ENCODE measurements around the gene PRLHR. TPM values are rescaled to one million over a fixed set of nuclear protein-coding genes. Genes with fewer than 3 reads are reported as not detected.

PRLHR gene
- polyA plus RNA-seq, 2 donors, result 0.01 TPM; not detected in 1

- no peaks in the 10 kb centered on the region for H3K9me3 ChIP-seq (ENCODE audit: control insufficient read depth in 2 of 2, insufficient read depth in 1 of 2, low read depth in 1 of 2, low read length in 1 of 2)
- no peak overlapping the region for H3K27ac ChIP-seq (ENCODE audit: low read depth in 2 of 2, low read length in 1 of 2)
- no peaks in the 10 kb centered on the region for H3K36me3 ChIP-seq (ENCODE audit: control insufficient read depth in 2 of 2, insufficient read depth in 2 of 2, low read length in 1 of 2)
- no peaks in the 10 kb centered on the region for H3K27me3 ChIP-seq (ENCODE audit: control insufficient read depth in 1 of 2, insufficient read depth in 2 of 2, low read length in 2 of 2)
- 72% methylated on average over 11 of the region's 11 CpGs for WGBS, 2 donors
- H3K4me1 ChIP-seq (ENCODE audit: control insufficient read depth in 2 of 2, insufficient read depth in 2 of 2, low read length in 1 of 2), result peaks cover 0 to 4% of the 10 kb centered on the region in 2 donors
- H3K4me3 ChIP-seq (ENCODE audit: low read depth in 1 of 2, low read length in 2 of 2), result no peak overlapping the region
Observed at GRCh38 chr10:118567701-118568248, 27.7 kb downstream of the PRLHR start.

- 84 to 88% methylated on average over 8 of the region's 8 CpGs for WGBS, 2 donors
- Histone ChIP-seq H3K4me3 (ENCODE audit: low read depth in 1 of 2, low read length in 2 of 2) (no peak overlapping the region), H3K36me3 (ENCODE audit: control insufficient read depth in 2 of 2, insufficient read depth in 2 of 2, low read length in 1 of 2) (no peaks in the 10 kb centered on the region), H3K9me3 (ENCODE audit: control insufficient read depth in 2 of 2, insufficient read depth in 1 of 2, low read depth in 1 of 2, low read length in 1 of 2) (no peaks in the 10 kb centered on the region), H3K4me1 (ENCODE audit: control insufficient read depth in 2 of 2, insufficient read depth in 2 of 2, low read length in 1 of 2) (peaks cover 0 to 4% of the 10 kb centered on the region in 2 donors), H3K27me3 (ENCODE audit: control insufficient read depth in 1 of 2, insufficient read depth in 2 of 2, low read length in 2 of 2) (no peaks in the 10 kb centered on the region), H3K27ac (ENCODE audit: low read depth in 2 of 2, low read length in 1 of 2) (peak overlapping the region in 1 of 2 donors; percentile 44)
Observed at GRCh38 chr10:118566911-118567310, 28.5 kb downstream of the PRLHR start.

GRCh38 chr10:118565301-118566075 lies 30.0 kb downstream of the PRLHR start:
- H3K4me1 ChIP-seq (ENCODE audit: control insufficient read depth in 2 of 2, insufficient read depth in 2 of 2, low read length in 1 of 2), result peaks cover 0 to 4% of the 10 kb centered on the region in 2 donors
- H3K27ac ChIP-seq (ENCODE audit: low read depth in 2 of 2, low read length in 1 of 2), result no peak overlapping the region
- peaks cover 0 to 4% of the 10 kb centered on the region in 2 donors for H3K9me3 ChIP-seq (ENCODE audit: control insufficient read depth in 2 of 2, insufficient read depth in 1 of 2, low read depth in 1 of 2, low read length in 1 of 2)
- 79 to 89% methylated on average over 12 of the region's 12 CpGs for WGBS, 2 donors
- no peak overlapping the region for H3K4me3 ChIP-seq (ENCODE audit: low read depth in 1 of 2, low read length in 2 of 2)
- no peaks in the 10 kb centered on the region for H3K27me3 ChIP-seq (ENCODE audit: control insufficient read depth in 1 of 2, insufficient read depth in 2 of 2, low read length in 2 of 2)
- H3K36me3 ChIP-seq (ENCODE audit: control insufficient read depth in 2 of 2, insufficient read depth in 2 of 2, low read length in 1 of 2), result no peaks in the 10 kb centered on the region

GRCh38 chr10:118564652-118565051 lies 30.8 kb downstream of the PRLHR start:
- Histone ChIP-seq H3K27me3 (ENCODE audit: control insufficient read depth in 1 of 2, insufficient read depth in 2 of 2, low read length in 2 of 2) (no peaks in the 10 kb centered on the region), H3K4me1 (ENCODE audit: control insufficient read depth in 2 of 2, insufficient read depth in 2 of 2, low read length in 1 of 2) (peaks cover 0 to 1% of the 10 kb centered on the region in 2 donors), H3K9me3 (ENCODE audit: control insufficient read depth in 2 of 2, insufficient read depth in 1 of 2, low read depth in 1 of 2, low read length in 1 of 2) (peaks cover 0 to 4% of the 10 kb centered on the region in 2 donors), H3K4me3 (ENCODE audit: low read depth in 1 of 2, low read length in 2 of 2) (no peak overlapping the region), H3K27ac (ENCODE audit: low read depth in 2 of 2, low read length in 1 of 2) (no peak overlapping the region), H3K36me3 (ENCODE audit: control insufficient read depth in 2 of 2, insufficient read depth in 2 of 2, low read length in 1 of 2) (no peaks in the 10 kb centered on the region)
- 42 to 46% methylated on average over 6 of the region's 6 CpGs for WGBS, 2 donors

- H3K36me3 ChIP-seq (ENCODE audit: control insufficient read depth in 2 of 2, insufficient read depth in 2 of 2, low read length in 1 of 2), result no peaks in the 10 kb centered on the region
- H3K9me3 ChIP-seq (ENCODE audit: control insufficient read depth in 2 of 2, insufficient read depth in 1 of 2, low read depth in 1 of 2, low read length in 1 of 2), result peaks cover 0 to 4% of the 10 kb centered on the region in 2 donors
- H3K27ac ChIP-seq (ENCODE audit: low read depth in 2 of 2, low read length in 1 of 2), result no peak overlapping the region
- no peaks in the 10 kb centered on the region for H3K27me3 ChIP-seq (ENCODE audit: control insufficient read depth in 1 of 2, insufficient read depth in 2 of 2, low read length in 2 of 2)
- H3K4me1 ChIP-seq (ENCODE audit: control insufficient read depth in 2 of 2, insufficient read depth in 2 of 2, low read length in 1 of 2), result no peaks in the 10 kb centered on the region
- 71 to 72% methylated on average over 3 of the region's 3 CpGs for WGBS, 2 donors
- no peak overlapping the region for H3K4me3 ChIP-seq (ENCODE audit: low read depth in 1 of 2, low read length in 2 of 2)
Observed at GRCh38 chr10:118564114-118564513, 31.3 kb downstream of the PRLHR start.

GRCh38 chr10:118563373-118563890 lies 32.0 kb downstream of the PRLHR start:
- Histone ChIP-seq H3K36me3 (ENCODE audit: control insufficient read depth in 2 of 2, insufficient read depth in 2 of 2, low read length in 1 of 2) (no peaks in the 10 kb centered on the region), H3K4me1 (ENCODE audit: control insufficient read depth in 2 of 2, insufficient read depth in 2 of 2, low read length in 1 of 2) (no peaks in the 10 kb centered on the region), H3K27ac (ENCODE audit: low read depth in 2 of 2, low read length in 1 of 2) (no peak overlapping the region), H3K27me3 (ENCODE audit: control insufficient read depth in 1 of 2, insufficient read depth in 2 of 2, low read length in 2 of 2) (no peaks in the 10 kb centered on the region), H3K4me3 (ENCODE audit: low read depth in 1 of 2, low read length in 2 of 2) (no peak overlapping the region), H3K9me3 (ENCODE audit: control insufficient read depth in 2 of 2, insufficient read depth in 1 of 2, low read depth in 1 of 2, low read length in 1 of 2) (peaks cover 0 to 4% of the 10 kb centered on the region in 2 donors)
- WGBS, 2 donors, result 79 to 91% methylated on average over 3 of the region's 3 CpGs

- Histone ChIP-seq H3K27ac (ENCODE audit: low read depth in 2 of 2, low read length in 1 of 2) (no peak overlapping the region), H3K36me3 (ENCODE audit: control insufficient read depth in 2 of 2, insufficient read depth in 2 of 2, low read length in 1 of 2) (no peaks in the 10 kb centered on the region), H3K4me3 (ENCODE audit: low read depth in 1 of 2, low read length in 2 of 2) (no peak overlapping the region), H3K4me1 (ENCODE audit: control insufficient read depth in 2 of 2, insufficient read depth in 2 of 2, low read length in 1 of 2) (no peaks in the 10 kb centered on the region), H3K27me3 (ENCODE audit: control insufficient read depth in 1 of 2, insufficient read depth in 2 of 2, low read length in 2 of 2) (no peaks in the 10 kb centered on the region), H3K9me3 (ENCODE audit: control insufficient read depth in 2 of 2, insufficient read depth in 1 of 2, low read depth in 1 of 2, low read length in 1 of 2) (peaks cover 0 to 4% of the 10 kb centered on the region in 2 donors)
- WGBS, 2 donors, result 69 to 73% methylated on average over 1 of the region's 1 CpG
Observed at GRCh38 chr10:118562851-118563250, 32.6 kb downstream of the PRLHR start.

GRCh38 chr10:118557946-118558345 lies 37.5 kb downstream of the PRLHR start:
- Histone ChIP-seq H3K9me3 (ENCODE audit: control insufficient read depth in 2 of 2, insufficient read depth in 1 of 2, low read depth in 1 of 2, low read length in 1 of 2) (peaks cover 0 to 4% of the 10 kb centered on the region in 2 donors), H3K36me3 (ENCODE audit: control insufficient read depth in 2 of 2, insufficient read depth in 2 of 2, low read length in 1 of 2) (no peaks in the 10 kb centered on the region), H3K4me1 (ENCODE audit: control insufficient read depth in 2 of 2, insufficient read depth in 2 of 2, low read length in 1 of 2) (no peaks in the 10 kb centered on the region), H3K27me3 (ENCODE audit: control insufficient read depth in 1 of 2, insufficient read depth in 2 of 2, low read length in 2 of 2) (no peaks in the 10 kb centered on the region), H3K4me3 (ENCODE audit: low read depth in 1 of 2, low read length in 2 of 2) (no peak overlapping the region), H3K27ac (ENCODE audit: low read depth in 2 of 2, low read length in 1 of 2) (no peak overlapping the region)
- WGBS, 2 donors, result 32 to 40% methylated on average over 4 of the region's 4 CpGs

GRCh38 chr10:118551535-118552100 lies 43.8 kb downstream of the PRLHR start:
- no peaks in the 10 kb centered on the region for H3K9me3 ChIP-seq (ENCODE audit: control insufficient read depth in 2 of 2, insufficient read depth in 1 of 2, low read depth in 1 of 2, low read length in 1 of 2)
- H3K4me3 ChIP-seq (ENCODE audit: low read depth in 1 of 2, low read length in 2 of 2), result no peak overlapping the region
- H3K36me3 ChIP-seq (ENCODE audit: control insufficient read depth in 2 of 2, insufficient read depth in 2 of 2, low read length in 1 of 2), result no peaks in the 10 kb centered on the region
- no peaks in the 10 kb centered on the region for H3K27me3 ChIP-seq (ENCODE audit: control insufficient read depth in 1 of 2, insufficient read depth in 2 of 2, low read length in 2 of 2)
- WGBS, 2 donors, result 65 to 73% methylated on average over 10 of the region's 10 CpGs
- H3K4me1 ChIP-seq (ENCODE audit: control insufficient read depth in 2 of 2, insufficient read depth in 2 of 2, low read length in 1 of 2), result no peaks in the 10 kb centered on the region
- no peak overlapping the region for H3K27ac ChIP-seq (ENCODE audit: low read depth in 2 of 2, low read length in 1 of 2)
